Activated naive CD4-positive, alpha-beta T cell treated with Interleukin-2 at 50 U/mL for 16 hours (primary cell): ENCODE results near the gene SYT9.

Experiments used
- DNase-seq: peaks from one replicate; pipeline ENCODE4 v3.0.0-alpha.2; 2020

The SYT9 gene

DNA sequence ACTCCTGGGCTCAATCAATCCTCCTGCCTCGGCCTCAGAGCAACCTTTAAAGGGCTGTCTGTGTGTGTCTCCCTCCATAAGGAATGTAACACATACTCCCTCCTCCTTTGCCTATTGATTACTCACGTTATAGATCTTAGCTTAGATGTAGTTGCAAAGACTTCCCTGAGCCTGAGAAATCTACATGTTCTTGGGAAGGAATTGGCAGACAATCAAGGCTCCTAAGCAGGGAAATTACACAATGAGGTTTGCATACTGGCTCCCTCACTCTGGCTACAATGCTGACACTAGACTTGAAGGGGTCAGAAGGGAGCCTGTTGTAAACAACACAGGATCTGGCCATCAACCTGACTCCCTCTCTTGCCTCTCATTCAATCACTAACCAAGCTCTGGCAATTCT lies 228.4 kb downstream of the SYT9 start:
- no peak for DNase-seq

DNA sequence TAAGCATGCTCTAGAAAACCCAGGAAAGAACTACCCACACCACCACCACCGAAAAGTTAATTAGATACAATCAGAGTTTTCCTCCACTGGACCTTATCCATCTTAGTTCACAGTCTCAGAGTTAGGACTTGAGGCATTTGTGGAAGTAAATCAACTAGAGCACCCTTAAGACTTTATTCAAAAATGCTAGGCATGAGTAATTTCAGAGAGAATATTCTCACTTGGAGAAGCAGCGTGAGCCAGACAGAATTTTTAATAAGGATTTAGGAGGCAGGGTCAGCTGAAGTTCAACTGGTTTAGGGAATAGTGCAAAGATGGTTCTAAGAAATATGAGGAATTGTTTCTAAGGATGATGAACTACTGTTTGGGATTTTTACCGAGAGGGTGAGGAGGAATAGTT lies 232.4 kb downstream of the SYT9 start:
- DNase-seq = no peak

DNA sequence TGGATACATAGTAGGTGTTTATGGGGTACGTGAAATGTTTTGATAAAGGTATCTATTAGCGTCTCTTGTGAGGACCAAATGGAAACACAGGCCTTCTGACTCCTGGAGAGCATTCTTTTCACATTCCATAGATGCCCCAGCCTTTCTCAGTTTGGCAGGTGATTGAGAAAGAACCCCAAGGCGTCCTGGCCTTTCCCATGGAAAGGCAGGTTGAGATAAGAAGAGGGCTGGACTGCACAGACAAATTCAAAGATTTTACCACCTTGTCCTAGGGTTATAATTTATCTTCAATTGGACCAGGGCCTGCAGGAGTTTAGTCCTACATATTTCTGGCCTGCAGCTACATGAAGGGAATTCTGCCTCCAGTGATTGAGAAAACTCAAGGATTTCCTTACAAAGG lies 232.9 kb downstream of the SYT9 start:
- no peak for DNase-seq

GRCh38 chr11:7485186-7486097 lies 233.7 kb downstream of the SYT9 start, which contains the start of gene OLFML1:
TSS of gene OLFML1 (plus strand) at chr11:7485506. CDS start at chr11:7485876, 370 bp downstream.
- no peak for DNase-seq

- DNase-seq = no peak
Measured at GRCh38 chr11:7486098-7486780, 234.5 kb downstream of the SYT9 start.

- DNase-seq = no peak
Measured at GRCh38 chr11:7486781-7487140, 235.1 kb downstream of the SYT9 start.

GRCh38 chr11:7487360-7487759 lies 235.7 kb downstream of the SYT9 start:
- DNase-seq = no peak

GRCh38 chr11:7488681-7489080 lies 237.0 kb downstream of the SYT9 start:
- DNase-seq = no peak

- DNase-seq = no peak
Measured at GRCh38 chr11:7489376-7489775, 237.7 kb downstream of the SYT9 start.

DNA sequence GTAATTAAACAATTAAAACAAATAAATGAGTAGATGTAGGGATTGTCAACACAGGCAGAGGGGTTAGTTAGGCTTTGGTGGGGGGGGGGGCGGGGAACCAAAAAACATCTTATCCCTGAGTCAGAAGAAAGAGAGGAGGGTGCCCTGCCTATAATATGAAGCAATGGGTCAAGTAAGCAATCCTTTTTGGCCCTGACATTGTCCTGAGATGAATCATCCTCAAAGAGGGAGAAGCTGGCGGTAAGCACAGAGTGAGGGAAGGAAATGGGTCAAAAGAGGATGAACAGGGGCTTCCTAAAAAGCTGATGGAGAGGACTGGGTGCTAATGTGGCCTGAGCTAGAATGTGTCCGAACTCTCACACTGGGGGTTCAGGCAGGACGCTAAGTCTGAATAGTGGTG lies 238.3 kb downstream of the SYT9 start:
- DNase-seq = no peak

DNA sequence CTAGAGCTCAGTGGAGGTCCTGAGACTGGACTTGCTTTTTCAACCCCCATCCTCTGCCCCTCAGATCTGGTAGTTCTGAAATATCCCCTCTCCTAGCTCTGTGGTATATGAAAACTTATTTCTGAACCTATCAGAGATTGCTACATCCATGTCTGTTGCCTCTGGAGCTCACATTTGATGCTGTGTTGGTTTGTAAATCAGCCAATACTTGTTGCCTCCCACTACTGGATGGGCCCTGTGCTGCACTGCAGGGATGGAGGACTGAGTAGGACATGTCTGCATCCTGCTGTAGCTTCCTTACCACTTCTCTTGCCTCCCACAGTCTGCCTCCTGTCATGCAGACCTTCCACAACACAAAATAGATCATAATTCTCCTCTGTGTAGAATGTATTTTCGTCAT lies 238.8 kb downstream of the SYT9 start:
- no peak for DNase-seq

DNA sequence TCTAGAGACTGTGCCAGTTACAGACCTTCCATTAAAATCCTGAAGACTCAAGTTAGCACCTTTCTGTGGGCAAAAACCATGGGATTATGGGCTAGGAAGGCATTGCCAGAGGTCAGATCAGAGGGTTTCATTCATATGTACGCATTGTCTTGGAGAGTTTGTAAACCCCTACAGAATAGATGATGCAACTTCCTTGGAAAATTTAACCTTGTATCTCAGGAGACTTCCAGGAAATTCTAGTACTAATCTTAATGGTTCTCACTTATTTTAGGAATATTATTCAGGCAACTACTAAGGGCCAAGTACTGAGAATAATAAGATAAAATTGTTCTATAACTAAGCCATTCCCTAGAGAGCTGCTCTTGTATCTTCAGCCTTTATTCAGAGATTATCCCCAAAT lies 240.5 kb downstream of the SYT9 start:
- DNase-seq = no peak

DNA sequence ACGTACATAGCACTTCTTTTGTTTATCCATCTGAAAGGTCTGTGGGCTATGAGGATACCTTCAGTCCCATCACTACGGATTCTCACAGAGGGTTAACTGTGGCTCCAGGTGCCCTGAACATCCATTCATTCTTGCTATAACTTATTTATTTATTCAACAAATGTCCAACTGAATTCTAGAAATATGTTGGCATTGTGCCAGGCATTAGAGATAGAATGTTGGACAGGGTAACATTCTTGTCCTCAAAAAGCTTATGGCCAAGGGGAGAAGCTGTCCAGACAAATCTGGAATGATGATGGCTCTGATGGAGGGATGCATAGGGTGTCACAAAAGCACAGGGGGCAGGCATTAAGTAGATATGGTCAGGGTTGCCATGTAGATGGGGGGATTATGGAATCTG lies 242.0 kb downstream of the SYT9 start:
- no peak for DNase-seq

GRCh38 chr11:7494086-7494745 lies 242.5 kb downstream of the SYT9 start:
- no peak for DNase-seq

- no peak for DNase-seq
Measured at GRCh38 chr11:7495882-7496551, 244.3 kb downstream of the SYT9 start.

DNA sequence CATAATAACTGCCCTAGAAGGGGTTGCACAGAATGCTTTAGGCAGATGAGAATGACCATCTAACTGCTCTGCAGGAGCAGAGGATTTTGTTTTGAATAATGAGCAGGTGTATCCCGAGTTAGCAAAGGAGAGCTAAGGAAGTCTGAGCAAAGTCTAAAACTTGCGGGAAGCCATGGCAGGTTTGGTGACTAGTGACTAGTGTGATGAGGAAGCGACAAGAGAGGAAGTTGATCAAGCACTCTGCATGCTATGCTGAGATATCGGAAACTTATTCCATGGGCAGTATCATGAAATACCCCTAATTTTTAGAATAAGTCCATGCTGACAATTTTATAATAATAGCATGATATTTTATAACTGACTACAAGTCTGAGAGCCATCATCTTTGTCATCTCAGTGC lies 246.5 kb downstream of the SYT9 start:
- DNase-seq = no peak

- DNase-seq = no peak
Measured at GRCh38 chr11:7499081-7499480, 247.4 kb downstream of the SYT9 start.

DNA sequence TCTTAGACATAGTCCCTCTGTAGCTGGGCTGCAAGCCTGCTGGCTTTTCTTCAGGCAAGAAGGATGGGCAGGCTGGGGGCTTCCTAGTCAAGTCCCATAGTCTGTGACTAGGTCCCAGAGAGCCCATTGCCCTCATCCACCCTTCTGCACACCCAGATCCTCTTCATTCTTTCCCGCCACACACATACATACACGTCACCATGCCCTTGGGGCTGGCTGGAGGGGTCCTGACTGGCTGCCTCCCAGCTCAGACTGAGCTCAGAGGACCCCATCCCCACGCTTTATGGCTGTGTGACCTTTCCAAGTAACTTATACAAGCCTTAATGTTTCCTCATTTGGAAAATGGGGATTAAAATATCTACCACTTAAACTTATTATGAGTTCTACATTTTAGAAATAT lies 248.5 kb downstream of the SYT9 start:
- DNase-seq = no peak

DNA sequence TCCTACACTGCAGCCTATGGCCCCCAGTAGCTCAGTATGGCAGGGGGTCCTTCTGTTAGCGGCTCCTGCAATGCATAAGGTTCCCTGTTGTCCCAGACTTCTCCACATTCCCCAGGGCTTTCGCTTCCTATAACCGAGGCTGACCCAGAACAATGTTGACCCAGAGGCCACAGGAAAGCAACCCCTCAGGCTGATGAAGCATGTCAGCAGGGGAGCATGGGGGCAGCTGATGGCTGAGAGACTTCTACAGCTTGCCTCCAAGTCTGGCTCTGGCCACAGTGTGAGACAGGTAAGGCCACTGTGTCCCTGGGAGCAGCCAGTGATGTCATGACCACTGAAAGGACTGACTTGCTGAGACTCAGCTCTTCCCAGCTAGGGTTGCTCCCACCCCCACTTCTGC lies 249.5 kb downstream of the SYT9 start:
- DNase-seq = no peak

DNA sequence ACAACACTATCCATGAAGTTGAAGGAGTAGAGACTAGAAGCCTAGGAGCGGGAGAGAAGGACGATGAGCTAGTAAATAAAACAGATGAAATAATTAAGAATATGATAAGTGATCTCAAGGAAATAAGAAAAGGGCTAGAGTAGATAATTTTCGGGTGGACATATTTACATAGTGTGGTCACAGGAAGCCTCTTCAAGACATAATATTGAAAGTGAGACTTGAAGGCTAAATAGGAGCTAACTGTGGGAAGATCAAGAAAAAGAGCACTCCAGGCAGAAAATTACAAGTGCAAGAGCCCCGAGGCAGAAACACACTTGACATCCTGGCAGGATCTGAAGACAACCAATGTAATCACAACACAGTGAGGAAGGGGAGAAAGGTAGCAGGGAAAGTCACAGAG lies 250.2 kb downstream of the SYT9 start:
- no peak for DNase-seq

- no peak for DNase-seq
Measured at GRCh38 chr11:7506243-7506642, 254.5 kb downstream of the SYT9 start.

- DNase-seq = no peak
Measured at GRCh38 chr11:7508087-7508486, 256.4 kb downstream of the SYT9 start.

- DNase-seq = no peak
Measured at GRCh38 chr11:7509966-7510365, 258.3 kb downstream of the SYT9 start.
